Measurements from ENCODE around the gene SLC12A6.

DNA sequence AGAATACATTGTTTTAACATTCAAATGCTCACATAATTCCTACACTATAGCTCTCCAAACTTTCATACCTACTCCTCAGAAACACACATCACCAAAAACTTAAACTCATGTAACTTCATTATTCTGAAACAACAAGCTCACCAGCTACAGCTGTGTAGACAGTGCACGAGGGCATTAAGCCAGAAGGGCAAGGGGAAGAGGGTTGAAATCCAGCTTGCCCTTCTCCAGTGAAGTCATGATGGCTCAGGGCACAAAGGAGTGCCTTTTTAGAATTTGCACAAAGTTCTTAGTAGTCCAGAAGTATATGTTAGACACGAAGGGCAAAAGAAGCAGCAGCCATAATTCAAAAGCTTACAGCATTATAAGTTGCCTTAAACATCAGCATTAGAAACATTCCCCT is 8.6 kb downstream of the SLC12A6 start:
- TF ChIP-seq TARDBP (IDR thresholded peaks at IDR 0.05) (no peak), CTBP1 (IDR thresholded peaks at IDR 0.05; ENCODE audit: borderline replicate concordance) (no peak), SP1 (IDR thresholded peaks at IDR 0.05) (no peak)
